ENCODE data around the gene STK17B. TPM values are rescaled to one million over a fixed set of nuclear protein-coding genes. Genes with fewer than 3 reads are reported as not detected.

STK17B gene
- total and polyA plus RNA-seq, 9 of the 15 experiments (the other 6 are each of a cell fraction or from before 2014, with no cell fraction given), result 2.3 to 17.7 (median 8.5) TPM

- Histone ChIP-seq H3K4me1 (replicated peaks in 1 of 2; ENCODE audit: control insufficient read depth in 2 of 2, insufficient read depth in 2 of 2, low read length in 2 of 2) (peaks cover 0 to 25% of the 10 kb centered on the region in 2 experiments; a peak in 3 of 5 replicates), H3K36me3 (ENCODE audit: control insufficient read depth, insufficient read depth, low read length) (peaks cover 14% of the 10 kb centered on the region; the same call in 1 of the 3 replicates), H2AFZ (ENCODE audit: low read depth, low read length) (no peak overlapping the region; the same call in 1 of the 2 replicates), H4K20me1 (replicated peaks; ENCODE audit: control insufficient read depth, insufficient read depth, low read length) (no peaks in the 10 kb centered on the region), H3K27me3 (ENCODE audit: control insufficient read depth in 2 of 2, insufficient read depth in 2 of 2, low read length in 2 of 2) (no peaks in the 10 kb centered on the region), H3K9me3 (replicated peaks; ENCODE audit: control insufficient read depth, insufficient read depth, low read depth, low read length) (no peaks in the 10 kb centered on the region), H3K9me1 (ENCODE audit: control insufficient read depth, insufficient read depth, low read length) (no peaks in the 10 kb centered on the region), H3K27ac (ENCODE audit: extremely low read depth, low read depth, low read length) (no peak overlapping the region), H3K4me2 (ENCODE audit: insufficient read depth, low read length) (no peak overlapping the region), H3K4me3 (no peak overlapping the region), H3K79me2 (ENCODE audit: control insufficient read depth, insufficient read depth, low read length) (no peaks in the 10 kb centered on the region), H3K9ac (ENCODE audit: insufficient read depth in 1 of 2, low read depth in 2 of 2, low read length in 2 of 2) (no peak overlapping the region)
- DNase-seq (ENCODE audit: extremely low read depth in 1 of 4, low spot score in 3 of 4) (no peak), ATAC-seq (peak; percentile 19), FAIRE-seq (no peak)
- ChIA-PET CTCF (ENCODE audit: low intra/inter-chr PET ratio) (interaction anchor here (0.8 to 1.9 kb wide), 3 partner anchors 54 to 205 kb away, joined by 3 to 11 read pairs (median 7); no protein-coding TSS in a partner anchor), POLR2A (no interaction called here)
- in situ Hi-C loops (cut with MboI) (loop anchor here (5.0 to 25.0 kb wide), 4 partner anchors 145 to 605 kb away; no protein-coding TSS in a partner anchor), intact Hi-C loops (cut with micrococcal nuclease) (loop anchor here (1.0 to 5.0 kb wide), 9 partner anchors 39 to 335 kb away; partner anchors contain the start of gene STK17B)
- TF ChIP-seq CBFA2T2 (conservative IDR thresholded peaks at IDR 0.05), result 0 out of 2 replicates have a peak, but pooled peaks have one; percentile 3
- TF ChIP-seq RBM22 (IDR thresholded peaks at IDR 0.05; ENCODE audit: low read depth, low read length, poor library complexity, severe bottlenecking), result no peak
- no peak for TF ChIP-seq SOX6 (IDR thresholded peaks at IDR 0.05)
- TF ChIP-seq CBFA2T3 (IDR thresholded peaks at IDR 0.05), result peak; percentile 40
- TF ChIP-seq ZNF780A (CRISPR knock-in tag; IDR thresholded peaks at IDR 0.05), result no peak
- no peak for TF ChIP-seq STAT6 (CRISPR knock-in tag; IDR thresholded peaks at IDR 0.05)
- TF ChIP-seq GATAD2B (IDR thresholded peaks at IDR 0.05; ENCODE audit: borderline replicate concordance), result no peak
- TF ChIP-seq RFX5 (IDR thresholded peaks at IDR 0.05; ENCODE audit: low read depth, low read length), result no peak
- no peak for TF ChIP-seq CHD1 (IDR thresholded peaks at IDR 0.05; ENCODE audit: low read length)
- no peak for TF ChIP-seq EZH2 (IDR thresholded peaks at IDR 0.05; ENCODE audit: borderline replicate concordance, low read depth, low read length)
- WGBS (ENCODE audit: insufficient coverage, low coverage, missing lambda C conversion rate), result 69% methylated on average over 5 of the region's 5 CpGs
- no TSS peak for BruUV-seq (replicated peaks)
Measured at GRCh38 chr2:196131949-196132925, 39.1 kb downstream of the STK17B start.
